ENCODE results near the gene CCM2. TPM values are rescaled to one million over a fixed set of nuclear protein-coding genes. Genes with fewer than 3 reads are reported as not detected.
A peak's percentile ranks its signal among the peaks of the same experiment; 100 is the strongest.

Gene CCM2
- total RNA-seq, 1 donor from 2014 or later = 17.8 TPM

- ATAC-seq = peak; percentile 87
These were observed 68.4 kb downstream of the CCM2 start for GRCh38 chr7:45068236-45069023.

- no peak for ATAC-seq
These were observed 69.6 kb downstream of the CCM2 start for GRCh38 chr7:45069444-45070253.

- ATAC-seq = no peak
These were observed 70.2 kb downstream of the CCM2 start for GRCh38 chr7:45070254-45070642.

GRCh38 chr7:45071528-45071927, 71.5 kb downstream of the CCM2 start:
- ATAC-seq = no peak

GRCh38 chr7:45072131-45073030, 72.4 kb downstream of the CCM2 start:
- peak; percentile 32 for ATAC-seq

- ATAC-seq = peak; percentile 22
These were observed 73.2 kb downstream of the CCM2 start for GRCh38 chr7:45073031-45073785.

- peak; percentile 22 for ATAC-seq
These were observed 74.0 kb downstream of the CCM2 start for GRCh38 chr7:45073786-45074527.

- ATAC-seq = no peak
These were observed 74.7 kb downstream of the CCM2 start for GRCh38 chr7:45074528-45075354.

GRCh38 chr7:45075355-45075644, 75.3 kb downstream of the CCM2 start:
- ATAC-seq = no peak

- no peak for ATAC-seq
These were observed 76.1 kb downstream of the CCM2 start for GRCh38 chr7:45075871-45076796.

- no peak for ATAC-seq
These were observed 76.9 kb downstream of the CCM2 start for GRCh38 chr7:45076946-45077345.

- ATAC-seq = no peak
These were observed 77.6 kb downstream of the CCM2 start for GRCh38 chr7:45077579-45077978.

- ATAC-seq = no peak
These were observed 78.2 kb downstream of the CCM2 start for GRCh38 chr7:45078125-45078681.

GRCh38 chr7:45080265-45080957, 80.4 kb downstream of the CCM2 start:
- ATAC-seq = peak; percentile 22

GRCh38 chr7:45080958-45081669, 81.1 kb downstream of the CCM2 start:
- ATAC-seq = no peak

GRCh38 chr7:45081670-45081974, 81.6 kb downstream of the CCM2 start:
- ATAC-seq = peak; percentile 6

GRCh38 chr7:45082031-45082830, 82.2 kb downstream of the CCM2 start:
- ATAC-seq = peak; percentile 6
